Stimulated activated CD8-positive, alpha-beta memory T cell treated with anti-CD3 and anti-CD28 coated beads, Interleukin-15, amount 100 ng/mL, for 1 hour (primary cell): ENCODE results near the gene CELSR2.

Experiments
- DNase-seq: peaks from one replicate; pipeline ENCODE4 v3.0.0-alpha.2; 2020; ENCODE audit warnings: low read depth

CELSR2 gene

DNA sequence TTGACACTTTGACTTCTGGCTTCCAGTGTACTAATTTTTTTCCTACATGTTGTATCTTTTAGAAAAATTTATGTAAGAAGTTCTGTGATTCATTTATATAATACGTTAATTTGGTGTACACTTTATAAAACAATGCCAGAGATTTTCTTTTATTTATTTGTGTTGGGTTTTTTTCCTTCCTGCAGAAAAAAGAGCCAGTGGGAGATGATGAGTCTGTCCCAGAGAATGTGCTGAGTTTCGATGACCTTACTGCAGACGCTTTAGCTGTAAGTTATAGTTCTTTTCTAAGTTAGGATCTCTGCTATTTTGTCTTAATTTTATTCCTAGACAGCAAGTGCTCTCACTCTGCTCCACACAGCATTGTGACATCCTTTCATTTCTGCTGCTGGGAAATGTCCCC lies 21.2 kb upstream of the CELSR2 start:
- no peak for DNase-seq

DNA sequence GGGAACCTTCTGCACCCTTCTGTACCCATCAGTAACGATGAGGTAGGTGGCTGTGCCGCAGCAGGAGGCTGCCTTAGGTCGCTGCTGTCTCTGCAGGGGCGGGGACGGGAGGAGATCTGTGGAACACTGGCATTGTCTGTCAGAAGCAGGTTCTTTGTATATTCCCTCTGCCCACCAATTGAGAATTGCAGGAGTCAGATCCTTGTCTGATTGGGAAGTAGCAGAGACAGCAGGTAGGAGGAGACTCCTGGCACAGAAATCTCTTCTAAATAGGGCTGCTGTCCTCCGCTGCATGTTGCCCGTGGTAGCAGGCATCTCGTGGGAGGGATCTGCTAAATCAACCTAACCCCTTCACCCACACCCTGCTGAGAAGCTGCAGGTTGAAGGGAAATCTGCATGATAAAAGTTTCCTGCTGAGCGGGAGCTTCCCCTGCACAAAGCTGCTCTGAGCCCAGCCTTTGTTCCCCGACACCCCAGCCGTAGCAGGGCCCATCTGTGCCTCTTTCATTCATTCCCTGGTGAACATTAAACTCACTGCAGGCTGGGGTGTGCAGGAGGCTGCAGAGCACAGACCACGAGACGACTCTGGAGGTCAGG lies 19.7 kb upstream of the CELSR2 start:
- no peak for DNase-seq

DNA sequence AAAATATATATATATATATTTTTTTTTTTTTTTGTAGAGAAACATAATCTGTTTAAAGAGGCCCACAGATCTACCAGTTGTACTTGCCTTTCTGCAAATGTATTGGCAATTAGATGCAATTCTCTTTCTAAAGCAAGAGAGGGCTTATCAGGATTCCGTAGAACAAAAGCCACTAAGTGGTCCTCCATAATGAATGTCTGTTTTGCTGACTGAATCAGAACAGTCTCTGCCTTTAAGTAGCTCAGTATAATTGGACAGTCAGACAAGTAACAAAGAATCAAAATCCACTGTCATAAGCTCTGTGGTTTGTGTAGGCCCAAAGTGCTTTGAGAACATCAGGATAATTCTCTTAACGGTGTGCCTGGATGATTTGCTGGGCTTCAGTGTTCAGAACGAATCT lies 18.3 kb upstream of the CELSR2 start:
- DNase-seq, result no peak

DNA sequence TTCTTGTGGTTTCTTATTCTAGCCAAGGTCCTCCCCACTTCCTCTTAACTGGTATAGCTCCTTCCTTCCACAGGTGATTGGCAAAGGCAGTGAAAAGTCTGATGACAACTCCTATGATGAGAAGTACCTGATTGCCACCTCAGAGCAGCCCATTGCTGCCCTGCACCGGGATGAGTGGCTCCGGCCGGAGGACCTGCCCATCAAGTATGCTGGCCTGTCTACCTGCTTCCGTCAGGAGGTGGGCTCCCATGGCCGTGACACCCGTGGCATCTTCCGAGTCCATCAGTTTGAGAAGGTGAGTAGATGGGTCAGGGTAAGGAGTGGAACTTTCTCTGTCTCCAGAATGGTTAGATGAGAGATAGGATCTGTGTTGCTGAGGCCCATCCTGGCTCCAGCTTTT lies 14.2 kb upstream of the CELSR2 start:
- DNase-seq, result no peak

DNA sequence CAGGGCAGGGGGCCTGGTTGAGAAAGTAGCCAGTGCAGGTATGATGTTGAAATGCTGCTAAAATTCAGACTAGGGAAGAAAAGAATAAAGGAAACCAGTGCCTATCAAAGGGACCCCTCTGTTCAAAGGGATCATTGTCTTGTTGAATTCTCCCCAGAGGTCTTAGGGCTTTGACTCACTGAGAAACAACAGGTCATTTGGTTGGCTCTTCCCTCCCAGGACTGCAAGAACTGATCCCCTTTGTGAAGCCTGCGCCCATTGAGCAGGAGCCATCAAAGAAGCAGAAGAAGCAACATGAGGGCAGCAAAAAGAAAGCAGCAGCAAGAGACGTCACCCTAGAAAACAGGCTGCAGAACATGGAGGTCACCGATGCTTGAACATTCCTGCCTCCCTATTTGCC lies 11.8 kb upstream of the CELSR2 start:
- DNase-seq, result no peak

- DNase-seq, result no peak
Measured at GRCh38 chr1:109238382-109238781, 11.0 kb upstream of the CELSR2 start.

GRCh38 chr1:109239047-109239408 lies 10.3 kb upstream of the CELSR2 start:
- DNase-seq, result no peak

GRCh38 chr1:109239409-109240068 lies 9.8 kb upstream of the CELSR2 start:
- no peak for DNase-seq

DNA sequence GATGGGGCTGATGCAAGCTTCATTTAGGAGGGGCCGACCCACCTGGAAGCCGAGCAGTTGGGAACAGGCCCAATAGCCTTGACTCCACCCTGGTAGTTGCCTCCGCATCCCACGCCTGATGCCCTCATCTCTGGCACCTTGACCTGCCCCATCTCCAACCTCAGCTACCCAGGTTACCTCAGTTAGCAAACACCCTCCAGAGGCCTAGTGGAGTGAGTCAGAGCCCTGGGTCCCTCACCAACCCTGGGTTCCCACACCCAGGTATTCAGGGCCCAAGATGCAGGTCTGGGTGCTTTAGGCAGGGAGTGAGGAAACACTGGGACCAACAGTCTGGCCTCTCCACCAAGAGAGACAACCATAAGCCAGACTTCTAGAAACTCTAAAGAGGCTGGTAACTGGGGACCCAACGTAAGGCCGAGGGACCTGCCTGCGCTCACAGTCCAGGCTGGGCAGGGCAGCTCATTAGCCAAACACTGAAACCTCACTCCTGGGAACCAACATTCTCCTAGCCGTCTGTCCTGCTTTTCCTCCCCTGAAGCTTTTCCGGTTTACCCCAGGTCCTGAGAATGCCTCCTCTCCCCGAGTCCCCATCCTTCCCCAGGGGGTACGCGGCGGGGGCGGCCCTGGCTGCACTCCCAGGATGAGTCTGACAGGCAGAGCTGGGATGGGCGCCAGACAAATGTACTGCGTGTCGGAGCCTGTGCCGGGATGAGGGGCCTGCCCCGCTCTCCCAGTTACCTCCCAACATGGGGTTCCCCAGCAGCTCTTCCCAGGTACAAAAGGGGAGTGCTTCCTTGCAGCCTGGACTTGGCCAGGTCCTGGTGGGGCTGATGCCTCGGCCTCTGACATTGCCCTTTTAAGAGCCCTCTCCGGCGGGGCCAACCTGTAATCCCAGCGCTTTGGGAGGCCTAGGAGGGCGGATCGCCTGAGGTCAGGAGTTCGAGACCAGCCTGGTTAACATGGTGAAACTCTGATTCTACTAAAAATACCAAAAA lies 8.9 kb upstream of the CELSR2 start:
- no peak for DNase-seq

GRCh38 chr1:109241344-109241743 lies 8.0 kb upstream of the CELSR2 start:
- DNase-seq, result no peak

DNA sequence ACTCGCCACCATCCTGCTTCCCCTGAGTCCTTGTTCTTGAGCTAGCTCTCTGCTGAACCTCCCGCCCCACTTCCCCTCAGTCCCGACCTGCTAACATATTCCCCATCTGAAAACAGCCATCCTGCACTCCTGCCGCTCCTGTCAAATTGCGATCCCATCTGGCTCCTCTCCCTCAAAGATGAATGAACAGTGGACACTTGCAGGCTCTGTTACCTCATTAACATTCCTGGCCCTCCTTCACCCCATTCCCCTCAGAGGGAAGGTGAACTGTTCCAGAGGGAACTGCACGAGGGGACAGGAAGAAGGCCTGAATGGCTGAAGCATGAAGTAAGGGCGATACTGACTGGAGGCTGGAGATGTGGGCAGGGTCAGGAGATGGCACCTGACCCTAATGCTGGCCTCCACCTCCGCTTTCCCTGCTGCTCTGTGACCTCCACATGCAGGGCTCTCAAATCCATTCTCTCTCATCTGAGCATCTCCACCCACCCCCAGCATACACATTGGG lies 7.4 kb upstream of the CELSR2 start:
- no peak for DNase-seq

- DNase-seq, result no peak
Measured at GRCh38 chr1:109242387-109242786, 7.0 kb upstream of the CELSR2 start.

- DNase-seq, result no peak
Measured at GRCh38 chr1:109243221-109243620, 6.1 kb upstream of the CELSR2 start.

DNA sequence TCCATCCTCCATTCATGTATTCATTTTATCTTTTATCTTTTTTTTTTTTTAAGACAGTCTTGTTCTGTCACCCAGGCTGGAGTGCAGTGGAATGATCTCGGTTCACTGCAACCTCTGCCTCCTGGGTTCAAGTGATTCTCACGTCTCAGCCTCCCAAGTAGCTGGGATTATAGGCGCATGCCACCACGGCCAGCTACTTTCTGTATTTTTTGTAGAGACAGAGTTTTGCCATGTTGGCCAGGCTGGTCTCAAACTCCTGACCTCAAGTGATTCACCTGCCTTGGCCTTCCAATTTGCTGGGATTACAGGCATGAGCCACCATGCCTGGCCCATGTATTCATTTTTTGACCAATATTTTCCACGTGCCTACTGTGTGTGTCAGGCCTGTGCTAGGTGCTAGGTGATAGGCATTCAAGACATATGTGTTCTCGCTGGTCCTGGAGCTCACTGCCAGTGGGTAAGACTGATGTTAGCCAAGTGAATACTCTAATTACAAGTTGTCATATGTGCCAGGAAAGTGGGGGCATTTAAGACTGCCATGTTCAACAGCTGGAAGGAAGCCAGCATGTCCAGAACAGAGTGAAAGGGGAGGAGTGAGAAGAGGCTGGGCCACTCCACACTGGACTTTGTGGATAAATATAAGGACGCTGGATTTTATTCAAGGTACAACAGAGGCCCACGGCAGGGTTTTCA lies 5.3 kb upstream of the CELSR2 start:
- DNase-seq, result no peak

DNA sequence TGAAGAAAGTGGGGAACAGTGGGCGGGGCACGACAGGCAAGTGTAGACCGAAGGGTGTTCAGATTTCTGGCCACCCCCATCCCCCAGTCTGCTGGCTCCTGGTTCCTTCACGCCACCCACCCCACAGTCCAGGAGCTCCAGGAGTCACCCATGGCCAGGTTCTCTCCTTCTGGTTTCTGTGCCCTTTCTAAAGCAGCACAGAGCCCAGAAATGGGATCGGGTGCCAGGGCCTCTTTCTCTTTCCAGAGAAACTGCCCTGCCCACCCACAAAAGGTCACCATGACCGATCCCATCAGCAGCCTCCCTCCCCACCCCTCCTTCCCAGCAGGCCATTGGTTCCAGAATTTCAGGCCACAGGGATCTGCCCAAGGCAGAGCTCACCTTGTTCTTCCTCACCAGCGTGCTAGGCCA lies 3.2 kb upstream of the CELSR2 start:
- DNase-seq, result no peak

GRCh38 chr1:109247401-109248365 lies 1.7 kb upstream of the CELSR2 start:
- DNase-seq, result no peak

- DNase-seq, result no peak
Measured at GRCh38 chr1:109248444-109248796, 919 bp upstream of the CELSR2 start.

DNA sequence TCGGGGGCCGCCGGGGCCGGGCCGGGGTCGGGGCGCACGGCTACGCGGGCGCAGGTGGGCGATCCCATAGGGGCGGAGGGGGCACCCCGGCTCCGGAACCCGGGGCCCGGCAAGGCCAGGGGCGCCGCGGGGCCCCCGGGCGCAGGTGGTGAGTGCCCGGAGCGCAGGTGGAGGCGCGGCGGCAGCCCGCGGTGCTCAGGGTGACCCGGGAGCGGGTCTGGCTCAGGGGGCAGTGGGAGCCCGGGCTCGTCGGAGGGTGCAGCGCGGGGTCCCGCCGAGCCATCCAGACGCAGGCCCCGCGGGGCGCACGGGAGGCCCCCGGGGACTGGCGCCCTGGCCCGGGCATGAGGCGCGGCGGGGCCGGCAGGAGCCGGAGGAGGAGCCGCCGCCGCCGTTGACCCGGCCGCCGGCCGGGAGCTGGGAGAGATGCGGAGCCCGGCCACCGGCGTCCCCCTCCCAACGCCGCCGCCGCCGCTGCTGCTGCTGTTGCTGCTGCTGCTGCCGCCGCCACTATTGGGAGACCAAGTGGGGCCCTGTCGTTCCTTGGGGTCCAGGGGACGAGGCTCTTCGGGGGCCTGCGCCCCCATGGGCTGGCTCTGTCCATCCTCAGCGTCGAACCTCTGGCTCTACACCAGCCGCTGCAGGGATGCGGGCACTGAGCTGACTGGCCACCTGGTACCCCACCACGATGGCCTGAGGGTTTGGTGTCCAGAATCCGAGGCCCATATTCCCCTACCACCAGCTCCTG lies 489 bp downstream of the CELSR2 start:
- DNase-seq, result no peak

DNA sequence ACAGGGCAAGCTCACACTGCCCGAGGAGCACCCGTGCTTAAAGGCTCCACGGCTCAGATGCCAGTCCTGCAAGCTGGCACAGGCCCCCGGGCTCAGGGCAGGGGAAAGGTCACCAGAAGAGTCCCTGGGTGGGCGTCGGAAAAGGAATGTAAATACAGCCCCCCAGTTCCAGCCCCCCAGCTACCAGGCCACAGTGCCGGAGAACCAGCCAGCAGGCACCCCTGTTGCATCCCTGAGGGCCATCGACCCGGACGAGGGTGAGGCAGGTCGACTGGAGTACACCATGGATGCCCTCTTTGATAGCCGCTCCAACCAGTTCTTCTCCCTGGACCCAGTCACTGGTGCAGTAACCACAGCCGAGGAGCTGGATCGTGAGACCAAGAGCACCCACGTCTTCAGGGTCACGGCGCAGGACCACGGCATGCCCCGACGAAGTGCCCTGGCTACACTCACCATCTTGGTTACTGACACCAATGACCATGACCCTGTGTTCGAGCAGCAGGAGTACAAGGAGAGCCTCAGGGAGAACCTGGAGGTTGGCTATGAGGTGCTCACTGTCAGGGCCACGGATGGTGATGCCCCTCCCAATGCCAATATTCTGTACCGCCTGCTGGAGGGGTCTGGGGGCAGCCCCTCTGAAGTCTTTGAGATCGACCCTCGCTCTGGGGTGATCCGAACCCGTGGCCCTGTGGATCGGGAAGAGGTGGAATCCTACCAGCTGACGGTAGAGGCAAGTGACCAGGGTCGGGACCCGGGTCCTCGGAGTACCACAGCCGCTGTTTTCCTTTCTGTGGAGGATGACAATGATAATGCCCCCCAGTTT lies 1.3 kb downstream of the CELSR2 start:
- DNase-seq, result no peak
